Right lung (tissue), 5 donors: Measurements from ENCODE around the gene CCDC83. TPM values are rescaled to one million over a fixed set of nuclear protein-coding genes. Genes with fewer than 3 reads are reported as not detected.
"Not testable (repeated sequence)": the region's sequence is repeated elsewhere in the genome, so short reads cannot be mapped to it uniquely, and the experiment has no call there.

Source experiments
- DNase-seq, 2 donors: peaks; one replicate each; pipeline ENCODE4 v3.0.0-alpha.2; 2013
- polyA plus RNA-seq, 5 donors: library from polyadenylated mRNA; unstranded; fragments of 120-200 nt; gene quantifications; one replicate each; pipeline versions ENCODE4 v1.2.1 to v1.2.3, GENCODE V29; 2013; ENCODE audit warnings: inconsistent platforms in 1 of 5, low replicate concordance in 1 of 5; ENCODE audit not compliant: insufficient read length in 5 of 5, insufficient read depth in 1 of 5

CCDC83 gene
- polyA plus RNA-seq, 5 donors, result 0.09 TPM; not detected in 4

DNA sequence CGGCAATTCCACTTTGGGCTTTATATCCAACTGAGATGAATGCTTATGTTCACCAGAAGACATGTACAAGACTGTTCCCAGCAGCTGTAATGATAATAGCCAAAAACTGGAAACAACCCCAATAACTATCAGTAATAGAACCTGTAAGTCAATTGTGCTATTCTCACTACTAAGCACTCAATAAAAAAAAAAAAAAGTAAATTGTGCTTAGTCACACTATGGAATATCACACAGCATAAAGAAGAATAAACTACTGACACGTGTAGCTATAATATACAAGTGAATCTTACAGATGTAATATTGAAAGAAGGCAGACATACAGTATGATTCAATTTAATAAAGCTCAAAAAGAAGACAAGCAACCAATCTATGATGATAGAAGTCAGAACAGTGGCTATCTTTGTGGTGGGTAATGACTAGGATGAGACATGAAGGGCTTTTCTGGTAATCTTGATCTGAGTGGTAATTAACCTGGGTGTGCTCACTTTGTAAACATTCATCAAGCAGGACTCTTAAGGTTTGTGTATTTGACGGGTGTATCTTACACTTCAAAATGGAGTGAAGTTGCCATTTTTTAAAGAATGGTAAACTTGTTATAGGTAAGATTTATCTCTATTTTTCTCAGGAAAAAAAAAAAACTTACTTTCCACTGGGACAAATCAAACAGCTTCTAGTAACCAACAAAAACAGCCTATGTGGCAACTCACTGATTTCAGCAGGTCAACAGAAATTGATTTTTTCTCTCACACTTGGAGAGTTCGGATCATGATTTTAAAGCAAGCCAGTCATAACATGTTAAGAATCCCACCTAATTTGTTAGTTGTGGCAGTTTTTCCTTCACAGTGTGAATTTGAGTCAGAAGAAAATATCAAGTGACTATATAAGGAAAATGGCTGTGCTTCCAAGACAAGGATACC lies 84.2 kb downstream of the CCDC83 start:
- DNase-seq, result no peak

DNA sequence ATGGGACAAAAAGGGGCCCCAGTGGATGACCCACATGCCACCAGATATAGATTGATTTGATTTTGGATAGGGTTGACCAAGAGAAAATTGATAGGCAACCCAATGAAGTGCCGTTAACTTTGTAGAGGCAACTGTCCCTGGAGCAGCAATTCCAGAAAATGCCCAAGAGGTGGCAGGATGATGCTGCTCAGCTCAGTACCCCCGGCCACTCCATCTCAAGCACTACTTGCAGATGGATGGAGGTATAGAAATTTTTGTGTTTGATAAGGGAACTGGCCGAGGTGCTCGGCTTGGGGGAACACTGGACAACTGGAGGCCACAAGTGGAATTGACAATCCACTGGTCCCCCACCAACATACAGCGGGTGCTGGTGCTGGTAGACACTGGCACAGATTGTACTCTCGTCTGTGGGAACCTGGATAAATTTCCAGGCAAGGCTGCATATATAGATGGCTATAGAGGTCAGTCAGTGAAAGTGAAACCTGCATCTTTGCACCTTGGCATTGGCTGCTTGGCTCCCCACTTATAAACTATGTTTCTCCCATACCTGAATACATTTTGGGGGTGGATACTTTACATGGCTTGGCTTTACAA lies 86.3 kb downstream of the CCDC83 start:
- peak in 1 of 2 donors; percentile 48 for DNase-seq

DNA sequence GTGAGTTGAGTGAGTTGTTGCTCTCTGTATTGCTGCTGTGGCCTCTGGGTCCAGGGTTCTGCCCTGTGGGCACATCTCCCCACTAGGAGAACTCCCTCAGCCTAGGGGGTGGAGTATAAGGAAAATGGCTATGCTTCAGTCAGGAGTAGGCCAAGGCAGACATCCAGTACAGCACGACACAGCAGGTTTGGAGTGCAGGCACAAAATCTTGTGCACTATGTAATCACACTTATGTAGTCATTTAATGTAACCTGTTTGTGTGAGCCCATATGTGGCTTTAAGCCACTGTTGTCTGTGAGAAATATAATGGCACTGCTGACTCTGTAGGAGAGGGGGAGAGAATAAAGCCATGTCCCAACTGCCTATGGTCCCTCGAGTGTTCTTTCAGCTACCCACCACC lies 90.1 kb downstream of the CCDC83 start:
- DNase-seq, result no peak

DNA sequence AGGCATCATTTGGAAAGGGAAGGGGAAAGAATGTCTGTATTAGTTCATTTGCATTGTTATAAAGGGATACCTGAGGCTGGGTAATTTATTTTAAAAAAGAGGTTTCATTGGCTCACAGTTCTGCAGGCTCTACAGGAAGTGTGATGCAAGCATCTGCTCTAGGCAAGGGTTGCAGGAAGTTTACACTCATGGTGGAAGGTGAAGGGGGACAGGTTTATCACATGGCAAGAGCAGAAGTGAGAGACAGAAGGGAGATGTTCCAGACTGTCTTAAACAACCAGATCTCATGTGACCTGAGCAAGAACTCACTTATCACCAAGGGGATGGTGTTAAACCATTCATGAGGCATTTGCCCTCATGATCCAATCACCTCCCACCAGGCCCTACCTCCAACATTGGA lies 90.6 kb downstream of the CCDC83 start:
- DNase-seq, result no peak

DNA sequence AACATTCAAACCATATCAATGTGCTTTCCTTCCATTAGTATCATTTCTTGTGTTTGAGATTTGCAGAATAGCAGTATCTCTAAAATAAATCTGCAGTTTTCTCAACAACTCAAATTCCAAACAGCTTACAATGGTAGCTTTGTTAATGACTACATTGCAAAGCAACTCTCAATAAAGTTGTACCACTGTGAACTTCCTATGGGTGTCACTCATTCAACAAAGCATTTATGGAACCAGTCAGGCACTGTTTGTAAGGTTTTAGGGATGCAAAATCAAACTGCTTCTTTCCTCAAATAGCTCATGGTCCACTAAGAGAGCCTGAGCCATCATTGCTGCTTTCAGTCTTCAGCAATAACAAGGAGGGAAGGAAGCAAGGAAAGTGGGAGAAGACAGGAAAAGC lies 91.0 kb downstream of the CCDC83 start:
- no peak for DNase-seq

DNA sequence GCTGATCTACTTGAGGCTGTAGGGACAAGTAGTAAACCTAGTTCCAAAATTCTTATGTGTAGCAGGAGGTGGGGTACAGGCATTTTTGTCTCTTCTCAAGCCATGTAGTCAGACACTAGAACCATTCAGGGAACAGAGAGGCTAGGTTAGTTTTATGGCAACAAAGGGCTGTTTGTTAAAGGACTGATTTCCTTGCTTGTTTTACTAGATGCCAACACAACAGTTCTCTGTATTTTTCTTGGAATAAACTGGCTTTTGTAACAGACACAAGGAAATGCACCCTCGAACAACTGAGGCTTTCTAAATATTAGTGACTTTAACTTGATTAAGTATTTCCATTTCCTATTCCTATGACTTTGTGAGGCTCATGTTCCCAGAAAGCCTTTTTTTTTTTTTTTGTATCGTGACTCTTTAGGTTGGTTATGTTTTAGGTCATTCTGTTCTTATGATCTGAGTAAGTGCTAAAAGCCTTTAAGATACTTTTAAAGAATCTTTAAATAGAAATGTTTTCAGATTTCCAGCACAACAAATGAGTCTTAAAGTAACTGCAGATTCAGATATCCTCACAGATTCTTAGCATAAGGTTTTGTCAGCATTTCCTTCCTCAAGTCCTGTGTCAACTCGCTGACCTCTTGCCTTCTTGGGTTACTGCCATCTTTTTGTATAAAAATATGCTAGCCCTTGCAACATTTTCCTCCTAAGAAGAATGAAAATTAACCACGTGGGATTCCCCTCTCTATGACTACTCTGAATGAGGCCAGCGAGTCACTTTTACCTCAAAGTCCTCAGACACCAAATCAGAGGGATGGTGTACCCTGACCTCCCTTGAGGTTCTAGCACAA lies 92.5 kb downstream of the CCDC83 start:
- peak; percentile 53 to 67 for DNase-seq

DNA sequence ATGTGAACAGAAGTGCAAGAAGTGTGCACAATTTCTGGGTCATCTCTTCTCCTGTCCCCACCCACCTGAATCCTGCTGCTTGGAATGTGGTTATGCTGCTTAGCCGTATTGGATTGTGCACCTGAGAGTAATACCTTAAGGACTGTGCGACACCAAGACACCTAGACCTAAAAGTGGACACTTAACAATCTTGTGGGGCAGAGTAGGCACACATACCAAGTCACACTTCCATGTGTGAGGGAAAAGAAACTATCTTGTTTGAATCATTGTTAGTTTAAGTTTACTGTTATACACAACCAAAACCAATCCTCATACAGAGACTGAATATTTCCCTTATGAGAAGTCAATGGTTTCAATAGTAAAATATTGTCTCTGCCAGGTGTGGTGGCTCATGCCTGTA lies 93.7 kb downstream of the CCDC83 start:
- no peak for DNase-seq

DNA sequence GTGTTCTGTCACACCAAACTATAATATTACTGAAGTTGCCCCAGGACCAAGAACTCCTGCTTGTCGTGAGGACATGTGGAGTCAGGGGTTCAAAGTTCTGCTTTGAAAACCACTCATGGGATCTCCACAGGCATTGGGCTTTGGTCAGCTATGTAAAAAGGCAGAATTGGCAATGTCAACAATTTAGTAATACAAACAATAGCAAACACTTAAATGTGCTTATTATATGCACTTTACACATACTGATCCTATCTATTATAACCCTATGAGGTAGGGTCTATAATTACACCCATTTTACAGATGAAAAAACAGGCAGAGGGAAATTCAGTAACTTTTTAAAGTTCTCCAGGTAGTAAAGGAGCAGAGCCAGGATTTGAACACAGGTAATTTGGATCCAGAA lies 94.6 kb downstream of the CCDC83 start:
- no peak for DNase-seq

DNA sequence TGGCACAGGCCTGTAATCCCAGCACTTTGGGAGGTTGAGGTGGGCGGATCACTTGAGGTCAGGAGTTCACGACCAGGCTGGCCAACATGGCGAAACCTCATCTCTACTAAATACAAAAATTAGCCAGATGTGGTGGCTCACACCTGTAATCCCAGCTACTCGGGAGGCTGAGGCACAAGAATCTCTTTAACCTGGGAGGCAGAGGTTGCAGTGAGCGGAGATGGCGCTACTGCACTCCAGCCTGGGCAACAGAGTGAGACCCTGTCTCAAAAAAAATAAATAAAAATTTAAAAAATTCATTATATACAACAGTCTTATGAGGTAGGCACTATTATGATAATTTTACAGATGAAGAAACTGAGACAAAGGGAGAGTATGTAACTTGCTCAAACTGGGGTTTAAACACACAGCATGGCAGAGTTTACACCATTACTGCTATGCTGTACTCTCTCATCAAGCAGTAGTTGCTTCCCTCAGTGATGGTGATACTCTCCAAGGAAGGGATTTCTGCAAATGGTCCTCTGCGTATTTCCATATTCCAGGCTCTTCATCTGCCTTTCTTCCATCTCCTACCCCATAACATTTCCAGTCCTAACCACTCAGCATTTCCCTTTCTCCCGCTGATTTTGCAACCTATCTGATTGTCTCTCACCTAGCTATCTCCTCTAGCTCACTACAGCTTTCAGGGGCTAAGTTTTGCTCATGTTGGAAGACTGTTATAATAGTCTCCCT lies 95.3 kb downstream of the CCDC83 start:
- no peak for DNase-seq

DNA sequence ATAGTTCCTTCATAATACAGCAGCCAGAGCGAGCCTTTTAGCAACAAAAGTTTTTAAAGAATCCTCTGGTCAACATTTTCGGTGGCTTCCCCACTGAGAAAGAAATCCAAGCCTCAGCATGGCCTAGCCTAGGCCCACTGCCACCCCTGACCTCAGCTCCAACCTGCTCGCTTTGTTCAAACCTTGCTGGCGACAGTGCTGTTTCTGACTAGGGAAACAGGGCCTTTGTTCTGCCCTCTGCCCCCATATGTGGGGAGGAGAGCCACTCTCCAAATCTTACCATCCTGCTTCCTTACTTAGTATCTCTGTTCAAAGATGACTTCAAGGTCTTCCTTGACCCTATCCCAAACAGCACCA lies 95.8 kb downstream of the CCDC83 start:
- no peak for DNase-seq

DNA sequence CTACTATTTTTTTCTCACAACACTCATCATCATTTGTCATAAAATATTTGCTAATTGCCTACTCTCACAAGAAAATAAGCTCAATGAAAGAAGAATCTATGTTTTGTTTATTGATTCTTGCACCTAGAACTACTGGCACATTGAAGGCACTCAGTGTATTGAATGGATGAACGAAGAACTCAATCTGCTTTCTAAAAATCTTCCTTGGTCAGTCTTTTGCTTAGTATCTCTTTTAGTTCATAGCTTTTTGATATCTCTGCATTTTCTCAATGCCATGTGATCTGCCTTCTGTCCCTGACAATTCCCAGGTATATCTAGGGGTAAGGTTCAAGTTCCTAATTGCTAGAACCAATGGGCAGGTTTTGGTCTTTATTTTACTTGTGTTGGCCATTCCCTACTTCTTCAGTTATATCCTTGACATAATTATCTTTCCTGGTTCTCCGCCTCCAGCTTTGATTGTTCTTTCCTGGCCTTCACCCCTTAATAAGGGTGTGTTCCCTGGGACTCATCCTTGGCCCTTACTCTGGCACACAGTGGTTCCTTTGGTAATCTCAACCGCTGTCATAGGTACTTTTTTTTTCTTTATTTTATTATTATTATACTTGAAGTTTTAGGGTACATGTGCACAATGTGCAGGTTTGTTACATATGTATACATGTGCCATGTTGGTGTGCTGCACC lies 96.4 kb downstream of the CCDC83 start:
- no peak for DNase-seq

DNA sequence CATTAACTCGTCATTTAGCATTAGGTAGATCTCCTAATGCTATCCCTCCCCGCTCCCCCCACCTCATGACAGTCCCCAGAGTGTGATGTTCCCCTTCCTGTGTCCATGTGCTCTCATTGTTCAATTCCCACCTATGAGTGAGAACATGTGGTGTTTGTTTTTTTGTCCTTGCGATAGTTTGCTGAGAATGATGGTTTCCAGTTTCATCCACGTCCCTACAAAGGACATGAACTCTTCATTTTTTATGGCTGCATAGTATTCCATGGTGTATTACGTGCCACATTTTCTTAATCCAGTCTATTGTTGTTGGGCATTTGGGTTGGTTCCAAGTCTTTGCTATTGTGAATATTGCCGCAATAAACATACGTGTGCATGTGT lies 96.9 kb downstream of the CCDC83 start:
- DNase-seq, result not testable (repeated sequence)

DNA sequence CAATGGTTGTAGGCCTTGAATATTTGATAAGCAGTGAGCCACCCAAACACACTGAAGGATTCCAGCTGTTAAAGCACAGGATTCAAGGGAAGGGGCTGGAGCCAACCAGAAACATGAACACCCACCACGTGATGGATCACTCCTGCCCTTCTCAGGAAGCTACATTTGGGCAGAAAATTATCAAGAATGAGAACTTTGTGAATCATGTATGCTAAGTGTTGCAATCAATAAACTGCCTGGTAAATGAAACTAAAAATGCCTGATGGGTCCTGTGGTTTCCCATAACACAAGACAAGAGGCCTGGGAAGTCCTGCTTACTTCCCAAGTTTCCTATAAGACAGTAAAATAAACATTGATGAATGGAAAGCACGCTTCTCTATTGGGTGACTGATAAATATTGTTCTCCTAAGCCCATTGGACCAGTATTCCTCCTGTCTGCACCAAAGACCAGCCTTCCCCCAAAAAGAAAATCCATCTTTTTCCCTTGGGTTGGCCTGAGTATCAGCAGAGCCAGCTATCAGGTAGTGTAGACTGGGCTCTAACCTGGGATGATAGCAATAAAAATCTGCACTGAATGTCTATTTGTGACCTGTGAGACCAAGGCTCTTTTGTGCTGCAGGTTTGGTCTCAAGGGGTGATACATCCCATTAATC lies 98.4 kb downstream of the CCDC83 start:
- no peak for DNase-seq

DNA sequence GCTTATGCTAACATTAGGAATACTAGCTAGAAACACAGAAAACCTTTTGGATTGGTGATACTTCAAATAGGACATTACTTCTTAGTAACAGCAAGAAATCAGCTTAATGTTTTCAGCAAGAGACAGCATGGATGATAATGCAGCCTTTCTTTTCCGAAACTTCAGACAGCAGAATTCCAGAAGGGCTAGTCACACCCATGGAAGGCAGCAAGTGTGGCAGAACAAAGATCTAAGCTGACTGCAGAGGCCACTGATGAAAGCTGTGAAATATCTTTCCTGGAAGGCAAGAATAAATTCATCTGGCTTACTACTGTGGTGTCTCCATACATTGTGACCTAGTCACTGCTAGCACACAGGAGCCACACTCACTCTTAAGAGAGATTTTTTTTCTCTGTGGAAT lies 100.3 kb downstream of the CCDC83 start:
- DNase-seq, result no peak

DNA sequence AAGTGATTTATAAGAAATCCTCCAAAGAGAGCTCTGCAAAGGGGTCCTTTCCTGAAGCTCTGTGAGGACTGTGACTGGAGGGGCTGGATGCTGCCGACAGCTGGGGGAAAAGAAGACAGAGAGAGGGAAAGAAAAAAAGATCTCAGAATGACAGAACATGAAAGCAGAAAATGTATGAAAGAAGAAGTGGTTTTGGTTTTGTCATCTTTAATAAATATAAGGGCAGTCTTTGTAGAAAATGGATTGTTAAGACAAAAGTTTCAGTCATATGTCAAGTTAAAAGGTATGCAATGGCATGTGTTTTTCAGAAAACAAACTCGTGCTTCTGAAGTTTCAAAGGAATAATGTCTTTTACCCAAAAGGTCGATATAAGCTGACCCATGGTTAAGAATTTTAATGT lies 105.5 kb downstream of the CCDC83 start:
- DNase-seq, result no peak

DNA sequence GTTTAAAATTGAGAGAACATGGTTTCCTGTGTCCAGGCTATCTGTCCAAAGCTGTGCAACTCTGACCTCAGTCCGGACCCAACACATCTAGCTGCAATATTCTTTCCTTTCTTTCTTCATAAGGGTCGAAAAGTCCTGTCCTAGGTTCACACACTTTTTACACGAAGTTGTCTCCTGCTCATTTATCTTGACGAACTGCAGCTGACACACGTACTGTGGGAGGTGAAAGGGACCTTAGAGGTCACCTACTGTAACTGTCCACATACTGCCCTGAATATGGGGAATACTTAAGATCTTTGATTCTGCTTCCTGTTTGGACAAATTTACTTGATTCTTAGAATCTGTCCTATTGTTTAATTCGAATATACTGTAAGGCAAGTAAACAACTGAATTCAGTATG lies 105.9 kb downstream of the CCDC83 start:
- DNase-seq, result no peak

DNA sequence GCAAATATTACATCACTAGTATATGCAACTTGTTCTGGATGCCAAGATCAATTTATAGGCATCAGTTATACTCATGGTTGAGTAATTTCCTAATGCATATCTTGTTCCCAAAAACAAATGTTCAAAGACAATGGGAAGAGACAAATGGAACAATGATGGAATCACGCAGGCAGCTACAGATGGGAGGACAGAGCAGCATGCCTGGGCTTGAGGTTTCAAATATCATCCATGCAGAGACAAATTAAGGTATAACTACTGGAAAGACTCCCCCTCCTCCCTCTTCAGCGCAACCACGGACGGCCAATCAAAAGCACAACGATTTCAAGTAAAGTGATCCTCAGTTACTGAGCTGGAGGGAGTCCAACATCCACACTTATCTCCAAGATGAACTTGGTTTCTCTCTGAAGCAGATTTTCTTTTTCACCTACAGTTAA lies 106.8 kb downstream of the CCDC83 start:
- DNase-seq, result no peak

DNA sequence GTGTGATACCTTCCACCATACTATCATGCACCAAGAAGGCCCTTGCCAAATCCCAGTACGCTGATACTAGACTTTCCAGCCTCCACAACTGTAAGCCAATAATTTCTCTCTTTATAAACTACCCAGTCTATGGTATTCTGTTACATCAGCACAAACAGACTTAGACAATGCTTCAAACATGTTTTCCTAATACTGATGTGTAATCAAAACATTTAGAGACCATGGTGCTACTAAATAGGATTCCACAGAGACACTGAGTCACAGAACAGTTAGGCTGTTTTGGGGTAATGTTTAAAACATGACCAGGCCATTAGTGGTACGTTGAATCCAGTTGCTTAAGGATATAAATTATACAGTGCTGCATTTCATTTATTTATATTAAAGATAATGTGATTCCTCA lies 110.0 kb downstream of the CCDC83 start:
- DNase-seq, result no peak

DNA sequence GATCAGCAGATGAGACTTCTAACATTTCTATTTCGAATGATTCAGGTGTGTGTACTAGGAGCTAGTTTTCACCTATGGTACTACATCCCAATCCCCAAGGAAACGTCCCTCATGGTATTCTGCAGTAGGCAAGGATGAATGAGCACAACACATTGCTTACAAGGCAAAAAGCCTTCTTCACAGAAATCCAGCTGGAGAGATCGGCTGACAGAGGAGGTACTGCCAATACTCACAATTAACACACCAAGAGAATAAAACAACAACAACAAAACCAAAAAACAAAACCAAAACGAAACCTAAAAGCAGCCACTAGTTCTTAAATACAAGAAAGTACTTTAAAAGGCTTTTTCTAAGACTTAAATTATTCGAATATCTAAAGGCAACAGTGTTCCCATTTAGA lies 112.3 kb downstream of the CCDC83 start:
- DNase-seq, result no peak
